GM10248 (cell line): ENCODE measurements around the gene GGPS1.
A peak's percentile ranks its signal among the peaks of the same experiment; 100 is the strongest.
"Not testable (repeated sequence)": the region's sequence is repeated elsewhere in the genome, so short reads cannot be mapped to it uniquely, and the experiment has no call there.

Experiments
- CTCF ChIA-PET: fragments of 300-600 bp; sonication (Branson Sonifier 250); formaldehyde crosslinking; extraction: SDS; loops from one replicate; lab custom pipeline; 2021; ENCODE audit warnings: antibody characterized with exemption; lab: Yijun Ruan, JAX
- POLR2A ChIA-PET: fragments of 350-650 bp; sonication (Branson Sonifier 250); formaldehyde crosslinking; extraction: SDS; loops from one replicate; lab custom pipeline; 2020; ENCODE audit warnings: antibody characterized with exemption; lab: Yijun Ruan, JAX
- DNase-seq: peaks from one replicate; pipeline ENCODE4 v3.0.0; 2012; ENCODE audit errors: extremely low spot score
- CTCF ChIP-seq: IDR thresholded peaks from 2 replicates; pipeline ENCODE4 v1.5.1; 2012; ENCODE audit warnings: mild to moderate bottlenecking, low read depth; ENCODE audit errors: extremely low read depth, missing control alignments, control extremely low read depth

The GGPS1 gene

GRCh38 chr1:235358899-235359298, 30.5 kb downstream of the GGPS1 start:
- DNase-seq, result no peak
- TF ChIP-seq CTCF, result no peak
- POLR2A ChIA-PET, result interaction anchor here (0.7 to 1.2 kb wide), 2 partner anchors 9 to 145 kb away, joined by 3 to 4 read pairs; partner anchors contain the start of genes B3GALNT2 and TBCE
- CTCF ChIA-PET, result interaction anchor here (0.8 to 2.6 kb wide), 2 partner anchors 46 to 58 kb away, joined by 3 to 11 read pairs; no protein-coding TSS in a partner anchor

GRCh38 chr1:235364189-235364588, 35.8 kb downstream of the GGPS1 start:
- CTCF ChIA-PET, result interaction anchor here (1.1 to 1.3 kb wide), 2 partner anchors 19 to 52 kb away, joined by 3 to 4 read pairs; no protein-coding TSS in a partner anchor
- DNase-seq, POLR2A ChIA-PET: not testable (repeated sequence)

- CTCF ChIA-PET, result no interaction called here
- TF ChIP-seq CTCF, result no peak
- POLR2A ChIA-PET, result no interaction called here
- DNase-seq, result no peak
Observed at GRCh38 chr1:235366286-235366685, 37.9 kb downstream of the GGPS1 start.

- peak; percentile 98 for DNase-seq
- CTCF ChIA-PET, result interaction anchor here (0.6 to 1.2 kb wide), 3 partner anchors 39 to 112 kb away, joined by 3 to 4 read pairs (median 4); partner anchors contain the start of genes ARID4B and GGPS1
- POLR2A ChIA-PET, result interaction anchor here (0.5 to 0.6 kb wide), 2 partner anchors 9 to 11 kb away, joined by 4 to 7 read pairs; no protein-coding TSS in a partner anchor
- no peak for TF ChIP-seq CTCF
Observed at GRCh38 chr1:235367000-235367908, 38.9 kb downstream of the GGPS1 start, which contains the start of gene TBCE. TSS of gene TBCE (plus strand) at chr1:235367427. CDS start at chr1:235380050, 12,623 bp downstream.

- ChIA-PET CTCF (no interaction called here), POLR2A (no interaction called here)
- DNase-seq, result no peak
- TF ChIP-seq CTCF, result no peak
Observed at GRCh38 chr1:235368428-235368827, 40.1 kb downstream of the GGPS1 start.

- TF ChIP-seq CTCF, result no peak
- no peak for DNase-seq
- POLR2A ChIA-PET, result no interaction called here
- CTCF ChIA-PET, result no interaction called here
Observed at GRCh38 chr1:235369802-235370201, 41.4 kb downstream of the GGPS1 start.

GRCh38 chr1:235375919-235376605, 47.7 kb downstream of the GGPS1 start:
- CTCF ChIA-PET, result interaction anchor here (1.1 kb wide), 1 partner anchor 298 kb away, joined by 3 read pairs; no protein-coding TSS in a partner anchor
- no peak for TF ChIP-seq CTCF
- DNase-seq, result no peak
- POLR2A ChIA-PET, result no interaction called here

GRCh38 chr1:235378134-235378735, 49.9 kb downstream of the GGPS1 start:
- POLR2A ChIA-PET, DNase-seq: not testable (repeated sequence)
- CTCF ChIA-PET, result interaction anchor here (1.4 to 1.6 kb wide), 2 partner anchors 12 to 273 kb away, joined by 3 read pairs; no protein-coding TSS in a partner anchor

GRCh38 chr1:235381955-235382739, 53.8 kb downstream of the GGPS1 start:
- DNase-seq, POLR2A ChIA-PET: not testable (repeated sequence)
- CTCF ChIA-PET, result interaction anchor here (1.7 kb wide), 1 partner anchor 33 kb away, joined by 7 read pairs; no protein-coding TSS in a partner anchor
